Activated naive CD4-positive, alpha-beta T cell treated with anti-CD3 and anti-CD28 coated beads, Interleukin-2, amount 50 U/mL, for 72 hours (primary cell): ENCODE measurements around the gene TP53TG5. TPM values are rescaled to one million over a fixed set of nuclear protein-coding genes. Genes with fewer than 3 reads are reported as not detected.

Source experiments
- ATAC-seq, 2 donors: fragments of 150-1000 bp; cut with Tn5 transposase; 2 replicates each; pipeline ENCODE4 v1.10.0; 2021; ENCODE audit warnings: mild to moderate bottlenecking in 2 of 2, moderate library complexity in 2 of 2
- DNase-seq, 2 donors: peaks; one replicate each; pipeline ENCODE4 v3.0.0; 2021 to 2022; ENCODE audit warnings: low spot score in 2 of 2
- H3K27ac Mint-ChIP-seq, 2 donors: one replicate each; pipeline ENCODE4 v1.8.0; 2022; ENCODE audit warnings: mild to moderate bottlenecking in 2 of 2, mixed read lengths in 2 of 2
- H3K36me3 Mint-ChIP-seq, 2 donors: one replicate each; pipeline ENCODE4 v1.8.0; 2022; ENCODE audit warnings: mixed read lengths in 2 of 2
- H3K9me3 Mint-ChIP-seq, 2 donors: one replicate each; pipeline ENCODE4 v1.8.0; 2022; ENCODE audit warnings: mixed read lengths in 2 of 2
- total RNA-seq, 2 donors: library from RNA; stranded (reverse); gene quantifications; one replicate each; pipeline ENCODE4 v1.2.3, GENCODE V29; 2022

Gene TP53TG5
- total RNA-seq, 2 donors from 2014 or later = 0.16 to 0.45 TPM

GRCh38 chr20:45329497-45330319, 48.4 kb downstream of the TP53TG5 start:
- Mint-ChIP-seq H3K27ac (no peak overlapping the region), H3K36me3 (peaks cover 0 to 5% of the 10 kb centered on the region in 2 donors)

GRCh38 chr20:45328451-45328850, 49.7 kb downstream of the TP53TG5 start:
- peaks cover 0 to 5% of the 10 kb centered on the region in 2 donors for H3K36me3 Mint-ChIP-seq
- no peak for DNase-seq
- H3K27ac Mint-ChIP-seq = no peak overlapping the region
- no peak for ATAC-seq
- no peaks in the 10 kb centered on the region for H3K9me3 Mint-ChIP-seq

More at GRCh38 chr20:45329497-45330319, 48.4 kb downstream of the TP53TG5 start:
- no peaks in the 10 kb centered on the region for H3K9me3 Mint-ChIP-seq
- ATAC-seq = no peak
- no peak for DNase-seq

DNA sequence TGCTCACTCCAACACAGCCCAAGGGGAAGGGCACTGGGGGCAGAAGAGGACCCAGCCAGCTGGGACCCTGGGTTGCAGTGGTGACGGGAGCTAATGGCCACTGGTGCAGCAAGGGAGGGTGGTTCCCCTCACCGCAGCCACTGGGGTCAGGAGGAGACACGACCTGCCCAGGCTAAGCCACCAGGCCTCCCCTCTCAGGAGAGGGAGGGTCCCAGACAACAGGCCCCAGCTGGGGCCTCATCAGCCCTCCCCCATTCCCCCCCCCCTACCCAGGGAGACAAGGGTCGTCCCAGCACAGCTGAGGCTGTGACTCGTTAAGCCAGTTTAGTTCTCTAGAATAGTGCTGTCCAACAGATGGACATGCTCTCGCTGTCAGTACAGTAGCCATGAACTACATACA, 52.8 kb downstream of the TP53TG5 start:
- H3K36me3 Mint-ChIP-seq = peaks cover 0 to 5% of the 10 kb centered on the region in 2 donors
- H3K27ac Mint-ChIP-seq = no peak overlapping the region
- no peak for ATAC-seq
- DNase-seq = no peak
- no peaks in the 10 kb centered on the region for H3K9me3 Mint-ChIP-seq

GRCh38 chr20:45323731-45324130, 54.4 kb downstream of the TP53TG5 start:
- Mint-ChIP-seq H3K27ac (no peak overlapping the region), H3K9me3 (no peaks in the 10 kb centered on the region), H3K36me3 (no peaks in the 10 kb centered on the region)
- ATAC-seq (no peak), DNase-seq (no peak)

DNA sequence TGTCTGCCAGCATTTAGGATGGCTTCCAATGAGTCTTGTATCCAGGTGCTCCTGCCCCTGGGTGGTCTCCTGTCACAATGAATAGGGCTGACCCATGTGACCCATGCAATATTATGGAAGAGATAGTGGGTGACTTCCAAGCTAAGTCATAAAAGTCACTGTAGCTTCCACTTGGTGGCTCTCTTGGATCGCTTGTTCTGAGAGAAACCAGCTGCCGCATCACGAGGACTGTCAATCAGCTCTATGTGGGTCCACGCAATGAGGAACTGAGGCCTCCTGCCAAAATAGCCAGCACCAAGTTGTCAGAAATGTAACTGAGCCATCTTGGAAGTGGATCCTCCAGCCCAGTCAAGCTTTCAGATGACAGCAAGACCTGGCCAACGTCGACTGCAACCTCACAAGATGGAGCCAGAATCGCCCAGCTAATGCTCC, 55.2 kb downstream of the TP53TG5 start:
- Mint-ChIP-seq H3K27ac (no peak overlapping the region), H3K9me3 (no peaks in the 10 kb centered on the region), H3K36me3 (no peaks in the 10 kb centered on the region)
- no peak for DNase-seq
- no peak for ATAC-seq

Other genes with a start within 250 kb of the TP53TG5 start
- not detected for gene PI3, start 203.4 kb downstream of the TP53TG5 start, total RNA-seq
- gene SEMG1, start 171.3 kb downstream of the TP53TG5 start, total RNA-seq = not detected
- gene SEMG2, start 157.0 kb downstream of the TP53TG5 start, total RNA-seq = not detected
- gene SLPI, start 123.8 kb downstream of the TP53TG5 start, total RNA-seq = not detected
- not detected for gene RBPJL, start 71.5 kb downstream of the TP53TG5 start, total RNA-seq
- gene MATN4, start 70.0 kb downstream of the TP53TG5 start, total RNA-seq = 1 to 10 TPM in 1 of 2 donors, under 1 TPM in 1; 0.11 to 1.4 TPM
- gene SDC4, start 29.9 kb downstream of the TP53TG5 start, total RNA-seq = 10 to 100 TPM; 23.5 to 33.0 TPM
- gene SYS1, start 15.2 kb downstream of the TP53TG5 start, total RNA-seq = 10 to 100 TPM; 28.0 to 33.3 TPM
- gene DBNDD2, start 30.0 kb upstream of the TP53TG5 start, total RNA-seq = 10 to 100 TPM; 22.7 to 50.9 TPM
- 10 to 100 TPM; 45.0 to 59.1 TPM for gene PIGT, start 37.8 kb upstream of the TP53TG5 start, total RNA-seq
- gene WFDC2, start 91.4 kb upstream of the TP53TG5 start, total RNA-seq = 1 to 10 TPM; 1.2 to 2.5 TPM
- gene SPINT3, start 137.3 kb upstream of the TP53TG5 start, total RNA-seq = not detected
- not detected for gene WFDC6, start 161.2 kb upstream of the TP53TG5 start, total RNA-seq
- not detected for gene EPPIN, start 169.1 kb upstream of the TP53TG5 start, total RNA-seq
- not detected for gene WFDC8, start 201.0 kb upstream of the TP53TG5 start, total RNA-seq